ENCODE results near the gene MVD.

GRCh38 chr16:88661468-88661867 is 1.4 kb downstream of the MVD start:
- TF ChIP-seq CTCF (IDR thresholded peaks at IDR 0.05; ENCODE audit: low read depth, low read length, missing input control) (no peak), REST (IDR thresholded peaks at IDR 0.05) (no peak)

Data from liver (tissue), 2 donors.